Neutrophil (primary cell): ENCODE results near the gene UBE2D1.
A peak's percentile ranks its signal among the peaks of the same experiment; 100 is the strongest.

ENCODE experiments used
- H3K27ac ChIP-seq: fragments of 200-600 bp; sonication (generic); 2 replicates; pipeline ENCODE4 v1.5.1; 2016; ENCODE audit warnings: mild to moderate bottlenecking, moderate library complexity
- H3K27me3 ChIP-seq: fragments of 200-600 bp; sonication (generic); 2 replicates; pipeline ENCODE4 v1.6.0; 2016; ENCODE audit warnings: mild to moderate bottlenecking
- H3K36me3 ChIP-seq: fragments of 200-600 bp; sonication (generic); 2 replicates; pipeline ENCODE4 v1.5.1; 2017
- H3K4me1 ChIP-seq, 2 experiments: fragments of 200-600 bp in 1 of 2; sonication (generic) in 1 of 2; 1 replicate in 1 of 2; 2 replicates in 1 of 2; pipeline versions ENCODE4 v1.5.1 to v1.6.1; 2013 to 2016; ENCODE audit warnings: low read depth in 1 of 2, low read length in 1 of 2, mild to moderate bottlenecking in 1 of 2, moderate library complexity in 1 of 2; ENCODE audit not compliant: control insufficient read depth in 1 of 2, insufficient read depth in 1 of 2
- H3K4me3 ChIP-seq, 2 experiments: fragments of 200-600 bp in 1 of 2; sonication (generic) in 1 of 2; 1 replicate in 1 of 2; 2 replicates in 1 of 2; pipeline ENCODE4 v1.5.1; 2013 to 2016; ENCODE audit warnings: low read depth in 1 of 2, low read length in 1 of 2, mild to moderate bottlenecking in 1 of 2, moderate library complexity in 1 of 2
- H3K9me3 ChIP-seq: fragments of 200-600 bp; sonication (generic); 2 replicates; pipeline ENCODE4 v1.5.1; 2016
- TF ChIP-seq, protein P1 (sequence below): fragments of 200-600 bp; sonication (generic); IDR thresholded peaks from 2 replicates; pipeline ENCODE4 v1.5.1; 2016; ENCODE audit warnings: antibody characterized with exemption

The UBE2D1 gene

GRCh38 chr10:58384095-58384494 lies 49.3 kb downstream of the UBE2D1 start:
- no peaks in the 10 kb centered on the region for H3K27me3 ChIP-seq
- no peaks in the 10 kb centered on the region for H3K9me3 ChIP-seq
- H3K4me3 ChIP-seq, result peak overlapping the region; percentile 69 to 77
- H3K27ac ChIP-seq, result peak overlapping the region; percentile 94
- peaks cover 34 to 40% of the 10 kb centered on the region in 2 experiments for H3K4me1 ChIP-seq
- TF ChIP-seq, protein P1, sequence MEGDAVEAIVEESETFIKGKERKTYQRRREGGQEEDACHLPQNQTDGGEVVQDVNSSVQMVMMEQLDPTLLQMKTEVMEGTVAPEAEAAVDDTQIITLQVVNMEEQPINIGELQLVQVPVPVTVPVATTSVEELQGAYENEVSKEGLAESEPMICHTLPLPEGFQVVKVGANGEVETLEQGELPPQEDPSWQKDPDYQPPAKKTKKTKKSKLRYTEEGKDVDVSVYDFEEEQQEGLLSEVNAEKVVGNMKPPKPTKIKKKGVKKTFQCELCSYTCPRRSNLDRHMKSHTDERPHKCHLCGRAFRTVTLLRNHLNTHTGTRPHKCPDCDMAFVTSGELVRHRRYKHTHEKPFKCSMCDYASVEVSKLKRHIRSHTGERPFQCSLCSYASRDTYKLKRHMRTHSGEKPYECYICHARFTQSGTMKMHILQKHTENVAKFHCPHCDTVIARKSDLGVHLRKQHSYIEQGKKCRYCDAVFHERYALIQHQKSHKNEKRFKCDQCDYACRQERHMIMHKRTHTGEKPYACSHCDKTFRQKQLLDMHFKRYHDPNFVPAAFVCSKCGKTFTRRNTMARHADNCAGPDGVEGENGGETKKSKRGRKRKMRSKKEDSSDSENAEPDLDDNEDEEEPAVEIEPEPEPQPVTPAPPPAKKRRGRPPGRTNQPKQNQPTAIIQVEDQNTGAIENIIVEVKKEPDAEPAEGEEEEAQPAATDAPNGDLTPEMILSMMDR, result peak; percentile 19
- H3K36me3 ChIP-seq, result peaks cover 9% of the 10 kb centered on the region

GRCh38 chr10:58384544-58384998 lies 49.8 kb downstream of the UBE2D1 start:
- H3K9me3 ChIP-seq, result no peaks in the 10 kb centered on the region
- H3K4me3 ChIP-seq, result peak overlapping the region; percentile 69 to 77
- H3K4me1 ChIP-seq, result peaks cover 34 to 40% of the 10 kb centered on the region in 2 experiments

DNA sequence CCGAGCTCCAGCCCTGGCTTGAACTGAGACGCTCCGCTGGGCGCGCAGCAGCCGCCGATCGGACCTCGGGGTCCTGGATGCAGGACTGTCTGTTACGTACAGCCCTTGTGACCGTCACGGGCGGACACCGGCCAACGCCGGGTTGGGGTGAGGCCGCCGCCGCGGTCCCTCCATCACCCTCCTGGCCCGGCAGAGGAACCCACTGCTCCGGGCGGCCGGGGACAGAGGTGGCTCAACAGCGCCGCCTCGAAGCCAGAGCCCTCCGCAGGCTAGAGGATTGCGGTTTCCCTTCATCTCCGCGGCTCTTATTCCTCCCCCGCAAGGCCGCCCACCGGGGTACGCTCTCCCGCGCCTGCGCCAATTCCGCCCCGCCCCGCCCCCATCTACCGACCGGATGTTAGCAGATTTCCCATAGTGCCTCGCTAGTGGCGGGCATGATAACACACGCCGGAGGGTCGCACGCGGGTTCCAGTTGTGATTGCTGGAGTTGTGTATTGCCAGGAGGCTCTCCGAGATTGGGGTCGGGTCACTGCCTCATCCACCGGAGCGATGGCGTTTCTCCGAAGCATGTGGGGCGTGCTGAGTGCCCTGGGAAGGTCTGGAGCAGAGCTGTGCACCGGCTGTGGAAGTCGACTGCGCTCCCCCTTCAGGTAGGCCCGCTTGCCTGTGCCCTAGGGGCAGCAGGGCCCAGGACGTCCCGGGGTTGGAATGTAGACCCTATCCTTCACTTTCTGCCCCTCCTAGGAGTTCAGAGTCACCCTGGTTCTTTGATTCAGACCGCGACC lies 50.4 kb downstream of the UBE2D1 start, which contains the start of gene TFAM:
TSS of gene TFAM (plus strand) at position 412 of the 785 bp plus-strand sequence. CDS start at position 550, 138 bp downstream.
- TF ChIP-seq, protein P1, result peak; percentile 70
- Histone ChIP-seq H3K27me3 (no peaks in the 10 kb centered on the region), H3K27ac (peak within 1 kb of the TSS; percentile 94), H3K4me1 (peaks cover 34 to 40% of the 10 kb centered on the region in 2 experiments), H3K4me3 (peak within 1 kb of the TSS; percentile 69 to 77), H3K36me3 (peaks cover 19% of the 10 kb centered on the region), H3K9me3 (no peaks in the 10 kb centered on the region)

More at GRCh38 chr10:58384544-58384998, 49.8 kb downstream of the UBE2D1 start:
- TF ChIP-seq, protein P1, result no peak
- Histone ChIP-seq H3K27ac (peak overlapping the region; percentile 94), H3K36me3 (peaks cover 13% of the 10 kb centered on the region), H3K27me3 (no peaks in the 10 kb centered on the region)

DNA sequence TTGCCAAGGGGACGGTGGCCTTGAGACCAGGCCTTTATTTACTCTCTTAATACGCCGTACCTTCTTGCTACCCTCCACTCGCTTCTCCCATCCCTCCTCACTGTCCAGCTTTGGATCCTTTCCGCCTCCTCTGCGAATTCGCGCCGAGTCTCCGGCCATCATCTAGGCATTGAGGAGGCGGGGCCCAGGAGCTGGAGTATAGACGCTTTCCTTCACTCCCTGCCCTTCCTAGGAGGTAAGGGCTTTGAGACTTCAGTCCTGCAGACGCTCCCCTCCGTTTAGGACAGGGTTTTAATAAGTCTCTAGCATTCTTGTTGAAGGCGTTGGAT lies 50.9 kb downstream of the UBE2D1 start:
- TF ChIP-seq, protein P1, result no peak
- H3K9me3 ChIP-seq, result no peaks in the 10 kb centered on the region
- H3K4me1 ChIP-seq, result peaks cover 34 to 40% of the 10 kb centered on the region in 2 experiments
- peak overlapping the region; percentile 69 to 77 for H3K4me3 ChIP-seq
- no peaks in the 10 kb centered on the region for H3K27me3 ChIP-seq
- peak overlapping the region; percentile 94 for H3K27ac ChIP-seq
- peaks cover 20% of the 10 kb centered on the region for H3K36me3 ChIP-seq

- Histone ChIP-seq H3K36me3 (peaks cover 33% of the 10 kb centered on the region), H3K27ac (no peak overlapping the region), H3K4me3 (no peak overlapping the region), H3K9me3 (no peaks in the 10 kb centered on the region), H3K27me3 (no peaks in the 10 kb centered on the region), H3K4me1 (peaks cover 16 to 23% of the 10 kb centered on the region in 2 experiments)
- TF ChIP-seq, protein P1, result no peak
Observed at GRCh38 chr10:58389024-58389423, 54.2 kb downstream of the UBE2D1 start.
